Measurements from ENCODE around the gene PI4KB. TPM values are rescaled to one million over a fixed set of nuclear protein-coding genes. Genes with fewer than 3 reads are reported as not detected.

The PI4KB gene
- total and polyA plus RNA-seq, 9 of the 15 experiments (the other 6 are each of a cell fraction or from before 2014, with no cell fraction given): 3.1 to 65.4 (median 45.1) TPM

DNA sequence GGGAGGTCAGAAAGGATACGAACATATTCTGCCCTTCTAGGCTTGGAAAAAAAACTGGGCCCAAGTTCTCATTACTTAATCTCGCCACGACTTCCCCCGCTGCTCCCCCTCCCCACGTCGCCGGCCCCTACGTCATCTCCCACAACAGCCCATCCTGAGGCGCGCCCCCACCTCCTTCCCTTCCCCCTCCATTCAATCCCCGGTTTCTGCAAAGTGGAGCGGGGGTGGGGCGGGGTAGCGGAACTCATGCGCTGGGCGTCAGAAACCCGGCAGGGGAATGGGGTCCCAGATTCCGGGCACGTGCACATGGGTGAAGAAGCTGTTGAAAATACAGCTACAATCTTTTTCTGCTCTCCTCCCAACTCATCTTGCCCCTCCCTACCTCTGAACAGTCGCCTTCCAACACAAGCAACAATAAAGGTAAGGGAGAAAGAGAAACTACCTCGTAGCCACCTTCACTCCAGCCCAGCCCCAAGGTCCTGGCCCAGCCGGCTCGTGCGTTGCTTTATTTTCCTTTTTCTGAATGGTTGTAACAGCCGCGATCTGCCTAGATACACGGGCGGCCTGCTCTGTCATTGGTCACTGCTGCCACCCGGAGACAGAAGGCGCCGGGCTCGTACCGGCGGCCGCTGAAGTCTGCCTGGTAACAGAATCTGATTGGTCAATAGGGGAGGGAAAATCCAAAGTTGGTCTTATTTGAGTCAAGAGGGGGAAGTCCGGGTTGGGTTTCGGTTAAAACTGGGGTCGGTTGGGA is 19.7 kb upstream of the PI4KB start, which contains the start of gene RFX5 (continued):
- TF ChIP-seq, protein P1, sequence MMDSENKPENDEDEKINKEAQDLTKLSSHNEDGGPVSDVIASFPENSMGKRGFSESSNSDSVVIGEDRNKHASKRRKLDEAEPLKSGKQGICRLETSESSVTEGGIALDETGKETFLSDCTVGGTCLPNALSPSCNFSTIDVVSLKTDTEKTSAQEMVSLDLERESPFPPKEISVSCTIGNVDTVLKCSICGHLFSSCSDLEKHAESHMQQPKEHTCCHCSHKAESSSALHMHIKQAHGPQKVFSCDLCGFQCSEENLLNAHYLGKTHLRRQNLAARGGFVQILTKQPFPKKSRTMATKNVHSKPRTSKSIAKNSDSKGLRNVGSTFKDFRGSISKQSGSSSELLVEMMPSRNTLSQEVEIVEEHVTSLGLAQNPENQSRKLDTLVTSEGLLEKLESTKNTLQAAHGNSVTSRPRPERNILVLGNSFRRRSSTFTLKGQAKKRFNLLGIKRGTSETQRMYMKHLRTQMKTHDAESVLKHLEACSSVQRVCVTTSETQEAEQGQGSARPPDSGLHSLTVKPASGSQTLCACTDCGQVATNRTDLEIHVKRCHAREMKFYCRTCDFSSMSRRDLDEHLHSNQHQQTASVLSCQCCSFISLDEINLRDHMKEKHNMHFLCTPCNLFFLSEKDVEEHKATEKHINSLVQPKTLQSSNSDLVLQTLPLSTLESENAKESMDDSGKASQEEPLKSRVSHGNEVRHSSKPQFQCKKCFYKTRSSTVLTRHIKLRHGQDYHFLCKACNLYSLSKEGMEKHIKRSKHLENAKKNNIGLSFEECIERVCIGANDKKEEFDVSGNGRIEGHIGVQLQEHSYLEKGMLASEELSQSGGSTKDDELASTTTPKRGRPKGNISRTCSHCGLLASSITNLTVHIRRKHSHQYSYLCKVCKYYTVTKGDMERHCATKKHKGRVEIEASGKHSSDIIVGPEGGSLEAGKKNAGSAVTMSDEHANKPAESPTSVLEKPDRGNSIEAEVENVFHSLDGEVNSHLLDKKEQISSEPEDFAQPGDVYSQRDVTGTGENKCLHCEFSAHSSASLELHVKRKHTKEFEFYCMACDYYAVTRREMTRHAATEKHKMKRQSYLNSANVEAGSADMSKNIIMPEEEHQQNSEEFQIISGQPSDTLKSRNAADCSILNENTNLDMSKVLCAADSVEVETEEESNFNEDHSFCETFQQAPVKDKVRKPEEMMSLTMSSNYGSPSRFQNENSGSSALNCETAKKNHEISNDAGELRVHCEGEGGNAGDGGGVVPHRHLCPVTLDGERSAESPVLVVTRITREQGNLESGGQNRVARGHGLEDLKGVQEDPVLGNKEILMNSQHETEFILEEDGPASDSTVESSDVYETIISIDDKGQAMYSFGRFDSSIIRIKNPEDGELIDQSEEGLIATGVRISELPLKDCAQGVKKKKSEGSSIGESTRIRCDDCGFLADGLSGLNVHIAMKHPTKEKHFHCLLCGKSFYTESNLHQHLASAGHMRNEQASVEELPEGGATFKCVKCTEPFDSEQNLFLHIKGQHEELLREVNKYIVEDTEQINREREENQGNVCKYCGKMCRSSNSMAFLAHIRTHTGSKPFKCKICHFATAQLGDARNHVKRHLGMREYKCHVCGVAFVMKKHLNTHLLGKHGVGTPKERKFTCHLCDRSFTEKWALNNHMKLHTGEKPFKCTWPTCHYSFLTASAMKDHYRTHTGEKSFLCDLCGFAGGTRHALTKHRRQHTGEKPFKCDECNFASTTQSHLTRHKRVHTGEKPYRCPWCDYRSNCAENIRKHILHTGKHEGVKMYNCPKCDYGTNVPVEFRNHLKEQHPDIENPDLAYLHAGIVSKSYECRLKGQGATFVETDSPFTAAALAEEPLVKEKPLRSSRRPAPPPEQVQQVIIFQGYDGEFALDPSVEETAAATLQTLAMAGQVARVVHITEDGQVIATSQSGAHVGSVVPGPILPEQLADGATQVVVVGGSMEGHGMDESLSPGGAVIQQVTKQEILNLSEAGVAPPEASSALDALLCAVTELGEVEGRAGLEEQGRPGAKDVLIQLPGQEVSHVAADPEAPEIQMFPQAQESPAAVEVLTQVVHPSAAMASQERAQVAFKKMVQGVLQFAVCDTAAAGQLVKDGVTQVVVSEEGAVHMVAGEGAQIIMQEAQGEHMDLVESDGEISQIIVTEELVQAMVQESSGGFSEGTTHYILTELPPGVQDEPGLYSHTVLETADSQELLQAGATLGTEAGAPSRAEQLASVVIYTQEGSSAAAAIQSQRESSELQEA (IDR thresholded peaks at IDR 0.05; ENCODE audit: low read depth): no peak
- TF ChIP-seq, protein P2, sequence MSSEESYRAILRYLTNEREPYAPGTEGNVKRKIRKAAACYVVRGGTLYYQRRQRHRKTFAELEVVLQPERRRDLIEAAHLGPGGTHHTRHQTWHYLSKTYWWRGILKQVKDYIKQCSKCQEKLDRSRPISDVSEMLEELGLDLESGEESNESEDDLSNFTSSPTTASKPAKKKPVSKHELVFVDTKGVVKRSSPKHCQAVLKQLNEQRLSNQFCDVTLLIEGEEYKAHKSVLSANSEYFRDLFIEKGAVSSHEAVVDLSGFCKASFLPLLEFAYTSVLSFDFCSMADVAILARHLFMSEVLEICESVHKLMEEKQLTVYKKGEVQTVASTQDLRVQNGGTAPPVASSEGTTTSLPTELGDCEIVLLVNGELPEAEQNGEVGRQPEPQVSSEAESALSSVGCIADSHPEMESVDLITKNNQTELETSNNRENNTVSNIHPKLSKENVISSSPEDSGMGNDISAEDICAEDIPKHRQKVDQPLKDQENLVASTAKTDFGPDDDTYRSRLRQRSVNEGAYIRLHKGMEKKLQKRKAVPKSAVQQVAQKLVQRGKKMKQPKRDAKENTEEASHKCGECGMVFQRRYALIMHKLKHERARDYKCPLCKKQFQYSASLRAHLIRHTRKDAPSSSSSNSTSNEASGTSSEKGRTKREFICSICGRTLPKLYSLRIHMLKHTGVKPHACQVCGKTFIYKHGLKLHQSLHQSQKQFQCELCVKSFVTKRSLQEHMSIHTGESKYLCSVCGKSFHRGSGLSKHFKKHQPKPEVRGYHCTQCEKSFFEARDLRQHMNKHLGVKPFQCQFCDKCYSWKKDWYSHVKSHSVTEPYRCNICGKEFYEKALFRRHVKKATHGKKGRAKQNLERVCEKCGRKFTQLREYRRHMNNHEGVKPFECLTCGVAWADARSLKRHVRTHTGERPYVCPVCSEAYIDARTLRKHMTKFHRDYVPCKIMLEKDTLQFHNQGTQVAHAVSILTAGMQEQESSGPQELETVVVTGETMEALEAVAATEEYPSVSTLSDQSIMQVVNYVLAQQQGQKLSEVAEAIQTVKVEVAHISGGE (CRISPR knock-in tag; IDR thresholded peaks at IDR 0.05): peak in 1 of 3 experiments; percentile 86; a peak in 2 of 6 replicates
- peak; percentile 34; the same call in 1 of the 2 replicates for TF ChIP-seq MTA2 (IDR thresholded peaks at IDR 0.05; ENCODE audit: low read depth)
- peak; percentile 56; the same call in 1 of the 2 replicates for TF ChIP-seq NFRKB (IDR thresholded peaks at IDR 0.05; ENCODE audit: low read depth)
- peak; percentile 86 for TF ChIP-seq MYC (IDR thresholded peaks at IDR 0.05; ENCODE audit: low read depth, low read length)
- 0 out of 2 replicates have a peak, but pooled peaks have one; percentile 26 for TF ChIP-seq MYC (CRISPR knock-in tag; IDR thresholded peaks at IDR 0.05; ENCODE audit: borderline replicate concordance, low read depth)
- TF ChIP-seq PYGO2 (tag; IDR thresholded peaks at IDR 0.05): no peak
- no peak for TF ChIP-seq PHB2 (IDR thresholded peaks at IDR 0.05; ENCODE audit: low read depth)
- TF ChIP-seq TBP (optimal IDR thresholded peaks at IDR 0.05; ENCODE audit: low read depth, low read length): peak; percentile 65
